Pulmonary artery endothelial cell (primary cell): ENCODE results near the gene GRK1. TPM values are rescaled to one million over a fixed set of nuclear protein-coding genes. Genes with fewer than 3 reads are reported as not detected.

Experiments used
- DNase-seq: peaks from one replicate; pipeline ENCODE4 v3.0.0-alpha.2; 2011; ENCODE audit warnings: low read depth, low spot score
- total RNA-seq: library from RNA; depleted of rRNA; stranded (reverse); fragments of >200 nt; gene quantifications from 2 replicates; pipeline ENCODE4 v1.2.3, GENCODE V29; 2014

The GRK1 gene
- total RNA-seq, 1 donor from 2014 or later: not detected

DNA sequence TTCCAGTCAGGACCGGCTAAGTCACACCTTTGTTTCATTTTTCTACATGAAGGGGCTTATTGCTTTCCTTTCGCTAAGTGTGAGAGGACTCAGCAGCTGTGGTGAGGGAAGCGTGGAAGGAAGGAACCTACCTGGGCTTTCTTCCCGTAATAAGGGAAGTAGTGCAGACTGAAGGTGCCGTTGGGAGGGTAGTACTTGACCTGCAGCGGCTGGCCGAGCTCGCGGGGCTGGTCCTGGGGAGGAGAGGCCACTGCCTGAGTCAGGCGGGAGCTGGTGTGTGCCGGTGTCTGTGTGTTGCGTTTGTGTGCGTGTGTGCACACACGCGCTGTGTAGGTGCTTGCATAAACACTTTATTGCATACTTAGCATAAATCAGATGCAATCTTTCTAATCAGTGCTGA lies 16.7 kb upstream of the GRK1 start:
- DNase-seq: no peak

DNA sequence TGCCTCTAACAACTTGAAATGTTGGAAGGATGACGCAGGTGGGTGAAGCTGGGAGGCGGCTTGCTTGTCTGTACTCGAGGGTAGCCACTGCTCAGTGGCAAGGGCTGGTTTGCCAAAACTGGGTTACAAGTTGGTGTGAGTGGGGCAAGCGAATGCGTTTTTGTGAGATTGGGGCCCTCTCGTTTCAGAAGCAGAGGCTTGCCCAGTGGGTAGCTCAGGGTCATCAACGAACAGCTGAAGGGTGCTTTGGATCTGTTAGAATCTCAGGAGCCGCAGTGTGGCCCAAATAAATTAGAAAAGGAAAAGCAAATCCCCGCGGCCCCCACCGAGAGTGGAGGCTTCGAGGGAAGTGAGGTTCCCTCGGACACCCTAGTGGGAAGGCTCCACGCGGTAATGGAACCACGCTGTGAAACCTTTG lies 16.3 kb upstream of the GRK1 start:
- no peak for DNase-seq

DNA sequence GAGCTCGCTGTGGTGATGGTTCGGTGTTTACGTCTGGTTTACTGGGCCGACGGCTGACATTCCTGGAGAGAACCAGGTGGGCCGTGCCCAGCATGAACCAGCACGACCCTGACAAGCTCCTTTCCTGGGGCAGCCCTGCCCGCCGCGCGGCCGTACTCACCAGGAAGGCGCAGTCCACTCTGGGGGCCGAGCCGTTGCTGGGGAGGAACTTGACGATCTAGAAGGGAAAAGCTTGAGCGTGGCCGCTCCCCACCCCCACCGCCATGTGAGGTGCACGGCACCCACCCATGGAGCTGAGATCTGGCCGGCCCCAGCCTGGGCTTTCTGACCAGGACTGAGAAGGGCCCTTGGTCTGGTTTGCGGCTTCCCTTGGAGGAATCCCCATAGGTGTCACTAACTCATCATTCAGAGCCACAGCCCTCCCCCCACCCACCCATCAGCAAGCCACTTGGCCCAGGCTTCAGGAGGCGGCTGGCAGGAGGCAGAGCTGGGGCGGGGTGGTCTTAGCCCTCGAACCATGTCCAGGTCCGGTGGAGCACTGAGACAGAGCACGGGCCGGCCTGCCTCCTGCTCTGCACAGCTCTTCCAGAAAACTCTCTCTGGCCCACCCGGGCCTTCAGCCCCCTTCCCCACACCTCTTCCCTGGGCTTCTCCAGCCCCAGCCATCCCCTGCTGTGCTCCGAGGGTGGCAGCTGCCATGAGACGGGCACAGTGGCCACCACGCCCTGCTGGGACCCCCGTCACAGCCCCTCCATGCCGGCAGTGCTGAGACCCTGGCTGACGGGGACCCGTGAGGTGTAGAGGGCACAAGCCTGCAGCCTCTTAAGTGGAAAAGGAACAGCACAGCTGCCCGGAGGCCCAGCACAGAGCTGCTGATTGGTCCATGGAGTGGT lies 15.3 kb upstream of the GRK1 start:
- no peak for DNase-seq

DNA sequence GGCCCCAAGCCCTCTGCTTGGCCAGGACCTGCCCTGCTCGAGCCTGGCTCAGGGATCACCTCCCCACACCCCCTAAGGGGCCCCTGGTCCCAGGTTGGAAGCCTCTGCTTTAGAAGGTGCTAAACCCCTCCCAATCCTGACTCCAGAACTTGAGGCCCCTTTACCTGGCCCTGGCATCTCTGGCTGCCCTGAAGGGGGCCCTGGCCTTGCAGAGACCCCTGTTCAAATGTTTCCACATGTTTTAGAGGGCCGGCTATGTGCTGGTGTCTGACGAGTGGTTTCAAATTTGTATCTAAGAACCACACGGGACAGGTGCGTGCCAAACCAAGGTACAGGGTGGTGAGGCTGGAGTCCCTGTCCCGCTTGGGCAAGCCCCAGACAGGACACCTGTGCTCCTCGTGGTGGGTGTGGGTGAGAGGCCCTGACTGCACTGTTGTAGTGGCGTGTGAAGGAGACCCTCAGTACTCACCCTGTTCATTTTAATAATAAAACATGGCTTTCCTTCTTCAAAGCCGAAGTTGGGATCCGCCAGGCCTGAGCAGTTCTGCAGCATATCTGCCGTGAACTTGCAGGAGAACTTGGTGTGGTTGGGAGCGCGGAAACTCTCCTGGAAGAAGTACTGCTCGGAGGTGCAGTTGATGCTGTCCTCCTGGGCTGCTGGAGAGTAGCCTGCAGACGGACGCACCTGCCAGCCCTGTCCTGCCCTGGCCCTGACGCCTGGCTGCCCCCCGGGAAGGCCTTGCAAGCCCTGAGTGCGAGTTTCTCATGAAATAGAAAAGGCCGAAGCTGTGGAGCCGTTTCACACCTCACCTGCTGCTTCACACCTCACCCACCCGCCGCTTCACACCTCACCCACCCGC lies 14.4 kb upstream of the GRK1 start:
- no peak for DNase-seq

DNA sequence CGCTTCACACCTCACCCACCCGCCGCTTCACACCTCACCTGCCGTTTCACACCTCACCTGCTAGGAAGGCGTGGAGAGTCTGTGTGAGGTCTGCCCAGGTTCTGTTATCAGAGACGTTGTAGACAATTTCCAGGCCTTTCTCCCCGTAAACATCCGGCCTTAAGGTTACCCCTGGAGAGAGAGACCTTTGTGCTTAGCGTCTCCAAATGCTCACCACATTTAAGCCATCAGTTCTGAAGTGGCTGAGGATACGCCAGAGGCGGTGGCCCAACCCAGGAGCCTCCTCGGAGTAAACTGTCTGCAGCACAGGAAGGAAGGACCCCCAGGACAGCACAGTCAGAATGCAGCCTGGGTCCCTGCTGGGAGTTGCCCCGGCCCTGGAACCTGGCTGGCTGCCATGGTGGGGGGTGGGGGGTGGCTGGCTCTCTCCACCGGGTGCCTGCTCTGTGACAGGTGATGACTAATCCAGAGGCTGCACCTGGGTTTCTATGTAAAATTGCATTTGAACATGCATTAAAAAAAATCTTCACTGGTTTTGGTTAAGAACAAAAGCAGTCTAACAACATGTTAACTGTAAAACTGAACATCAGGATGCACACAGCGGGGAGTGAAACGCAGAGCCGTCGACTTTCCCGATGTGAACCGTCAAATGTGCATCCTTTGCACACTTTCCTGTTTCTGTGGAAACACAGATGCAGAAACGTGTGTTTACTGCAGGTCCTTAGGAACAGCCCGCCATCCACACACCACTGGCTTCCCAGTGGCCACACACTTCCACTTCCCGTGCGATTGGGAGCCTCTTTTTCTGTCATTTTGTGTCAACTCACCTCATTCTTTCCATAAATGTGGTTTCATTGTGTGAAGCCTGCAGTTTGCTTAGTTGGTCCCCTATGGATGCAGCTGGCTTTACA lies 13.5 kb upstream of the GRK1 start:
- no peak for DNase-seq

DNA sequence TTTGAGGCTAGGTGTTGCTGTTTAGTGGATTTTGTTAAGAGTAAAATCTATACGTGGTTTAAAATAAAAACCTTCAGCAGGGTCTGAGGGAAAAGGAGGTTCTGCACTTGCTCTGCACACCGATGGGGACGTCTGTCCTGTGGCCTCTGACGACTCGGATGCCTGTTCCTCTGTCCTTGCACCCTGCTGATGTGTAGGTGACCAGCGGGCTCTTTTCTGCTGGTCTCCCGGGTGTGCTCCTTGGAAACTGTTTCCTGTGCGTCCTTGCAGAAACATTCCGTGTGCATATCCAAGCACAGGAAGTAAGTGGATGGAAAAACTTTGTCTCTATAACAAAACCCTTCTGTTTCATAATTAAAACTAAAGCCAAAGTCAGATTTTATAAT lies 12.9 kb upstream of the GRK1 start:
- DNase-seq: no peak

DNA sequence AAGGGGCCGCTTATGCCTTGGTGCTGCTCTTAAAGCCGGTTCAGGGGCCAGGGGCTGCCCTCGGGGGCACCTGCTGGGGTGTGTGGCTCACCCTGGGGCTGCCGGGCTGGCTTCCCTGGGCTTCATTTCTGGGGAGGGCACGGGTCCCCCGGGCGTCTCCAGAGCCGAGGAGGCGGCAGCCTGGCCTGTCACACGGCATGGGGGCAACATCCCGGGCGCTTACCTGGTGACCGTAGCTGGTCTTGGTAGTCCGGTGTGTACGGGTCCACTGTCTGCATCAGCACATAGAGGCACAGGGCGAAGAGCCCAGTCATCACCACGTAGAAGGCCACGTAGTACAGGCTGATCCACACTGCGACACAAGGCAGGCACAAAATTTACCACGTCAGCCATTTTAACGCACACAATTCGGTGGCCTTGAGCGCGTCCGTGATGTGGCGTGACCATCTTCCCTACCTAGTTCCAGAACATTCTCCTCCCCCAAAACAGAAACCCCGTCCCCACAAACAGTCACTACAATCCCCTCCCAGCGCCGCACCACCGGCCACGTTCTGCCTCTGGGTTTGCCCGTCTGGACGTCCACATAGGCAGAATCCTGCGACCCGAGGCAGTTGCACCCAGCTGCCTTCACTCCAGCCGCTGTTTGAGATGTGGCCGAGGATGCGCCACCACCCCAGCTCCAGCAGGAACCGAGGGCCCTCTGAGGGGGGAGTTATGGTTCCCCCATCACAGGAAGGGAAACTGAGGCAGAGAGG lies 12.3 kb upstream of the GRK1 start:
- no peak for DNase-seq

DNA sequence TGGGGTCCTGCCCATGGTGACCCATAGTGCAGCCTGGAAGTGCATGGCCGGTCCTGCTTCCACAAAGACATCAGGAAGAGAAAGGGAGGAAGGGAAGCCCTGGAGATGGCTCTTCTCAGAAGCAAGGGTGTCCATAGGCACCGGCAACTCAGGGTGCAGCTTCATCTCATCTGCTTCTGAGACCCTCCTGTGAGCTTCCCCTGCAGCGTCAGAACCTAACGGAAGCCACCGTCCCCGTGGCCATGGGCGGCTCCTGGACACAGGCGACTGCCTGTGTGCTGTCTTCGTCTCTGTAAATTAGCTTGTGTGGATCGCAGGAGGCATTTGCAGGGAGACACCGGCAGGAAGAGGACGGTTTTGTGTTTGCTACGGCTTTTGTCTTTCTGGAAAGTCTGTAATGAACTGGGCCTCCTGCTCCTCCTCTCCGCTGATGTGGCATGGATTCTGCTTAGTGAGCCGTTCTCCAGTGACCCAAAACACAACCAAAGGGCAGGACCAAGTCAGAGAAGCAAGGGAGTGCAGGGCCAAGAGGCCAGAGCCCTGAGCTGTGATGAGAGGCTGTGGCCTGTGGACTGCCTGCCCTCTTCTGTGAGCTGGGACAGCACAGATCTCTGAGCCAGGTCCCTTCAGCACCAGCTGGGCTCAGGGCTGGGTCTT lies 11.5 kb upstream of the GRK1 start:
- no peak for DNase-seq

DNA sequence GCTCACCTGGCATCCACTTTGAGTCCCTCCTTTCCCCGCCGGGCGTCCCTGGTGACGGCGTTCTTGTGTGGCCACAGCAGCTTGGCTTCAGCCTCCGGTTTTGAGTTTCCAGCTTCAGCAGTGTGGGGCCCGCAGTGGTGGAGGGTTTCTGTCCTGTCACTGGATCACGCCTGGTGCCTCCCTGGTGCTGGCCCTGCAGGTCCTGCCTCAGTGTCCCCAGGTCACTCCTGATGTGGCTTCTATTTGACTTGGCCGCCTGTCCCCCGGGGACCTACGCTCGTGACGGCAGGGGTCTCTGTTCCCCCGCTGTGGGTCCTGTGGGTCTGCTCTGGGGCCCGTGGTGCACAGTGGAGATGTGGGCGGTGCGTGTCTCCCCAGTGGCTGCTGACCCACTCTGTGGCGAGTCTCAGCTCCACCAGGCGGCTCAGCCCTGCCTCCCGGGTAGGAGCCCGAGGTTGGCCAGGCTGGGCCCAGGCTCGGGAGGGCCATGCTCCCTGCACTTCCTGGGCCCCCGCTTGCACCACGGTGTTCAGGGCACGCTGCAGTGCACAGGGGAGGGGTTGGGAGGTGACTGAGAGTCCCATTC lies 10.9 kb upstream of the GRK1 start:
- no peak for DNase-seq

DNA sequence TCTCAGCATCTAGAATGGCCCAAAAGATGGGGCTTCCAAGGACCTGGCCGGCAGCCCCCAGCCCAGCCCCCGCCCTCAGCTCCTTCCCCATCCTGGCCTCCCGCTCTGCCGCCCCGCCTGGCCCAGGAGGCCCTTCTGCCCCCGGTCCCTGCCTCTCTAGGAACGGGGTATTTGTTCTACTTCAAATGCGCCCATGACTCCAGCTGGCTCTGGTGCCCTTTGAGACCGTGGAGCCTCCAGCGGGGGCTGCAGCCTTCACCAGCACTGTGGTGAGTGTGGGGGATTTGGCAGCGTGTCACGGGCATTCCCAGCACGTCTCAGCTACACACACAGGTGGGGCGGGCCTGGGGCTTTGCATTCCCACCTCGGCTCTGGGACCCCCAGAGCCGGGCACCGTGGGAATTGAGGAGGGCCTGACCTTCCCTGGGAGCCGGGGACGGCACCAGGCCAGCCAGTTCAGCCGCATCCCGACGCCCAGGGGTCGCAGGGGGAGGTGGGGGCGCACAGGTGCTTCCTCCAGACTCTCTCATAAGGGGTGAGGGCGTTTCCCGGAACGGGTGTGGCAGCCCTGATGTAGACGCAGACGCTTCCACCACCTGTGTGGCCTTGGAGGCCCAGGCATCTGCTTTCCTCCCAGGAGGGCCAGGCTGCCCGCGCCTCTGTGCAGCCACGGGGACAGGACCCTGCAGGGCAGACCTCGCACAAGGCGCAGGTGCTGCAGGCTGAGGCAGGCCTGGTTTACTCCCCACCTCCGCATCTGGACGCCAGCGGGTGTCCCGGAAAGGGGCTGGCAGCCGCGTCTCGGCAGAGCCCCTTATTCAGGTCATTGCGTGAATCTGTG lies 10.0 kb upstream of the GRK1 start:
- no peak for DNase-seq

DNA sequence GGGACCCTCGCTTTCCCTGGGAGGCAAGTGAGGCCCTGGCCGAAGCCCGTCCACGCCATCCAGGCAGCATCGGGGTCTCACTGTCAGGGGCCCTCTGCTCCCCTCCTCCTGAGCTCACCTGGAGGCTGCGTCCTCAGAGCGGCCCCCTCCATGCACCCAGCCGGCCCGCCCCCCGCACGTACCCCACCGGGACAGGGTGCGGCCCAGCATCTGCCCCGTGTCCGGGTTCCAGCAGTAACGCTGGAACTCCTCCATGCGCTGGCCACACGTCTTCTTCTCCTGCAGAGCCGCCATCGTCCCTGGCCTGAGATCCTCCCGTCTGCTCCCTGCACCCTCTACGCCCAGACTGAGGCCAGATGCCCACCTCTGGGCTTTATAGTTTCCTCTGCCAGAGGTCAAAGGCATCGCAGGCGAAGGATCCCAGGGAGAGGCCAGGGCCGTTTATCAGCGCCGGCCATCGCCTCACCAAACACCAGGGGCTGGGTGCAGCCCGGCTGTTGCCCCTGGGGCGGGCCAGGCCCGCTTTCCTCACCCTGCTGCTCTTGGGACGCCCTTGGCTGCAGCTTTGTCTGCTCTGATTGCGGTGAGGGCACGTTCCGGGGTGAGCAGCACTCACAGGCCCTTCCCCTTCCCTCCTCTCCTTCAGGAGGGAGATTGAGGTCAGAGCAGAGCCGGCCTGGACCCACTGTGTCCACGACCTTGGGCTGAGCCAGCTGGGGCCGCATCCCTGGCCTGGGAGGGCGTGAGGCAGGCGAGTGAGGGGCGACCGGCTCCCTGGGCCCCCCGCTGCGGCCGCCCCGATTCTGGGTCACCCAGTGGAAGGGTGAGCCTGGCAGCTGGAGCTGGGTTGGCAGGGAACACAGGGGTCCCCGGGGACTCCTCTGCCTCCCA lies 8.9 kb upstream of the GRK1 start, which contains the start of gene ATP4B:
Gene ATP4B (minus strand): TSS at position 348 of the 891 bp plus-strand sequence. CDS start 54 bp downstream, at position 294.
- DNase-seq: no peak

DNA sequence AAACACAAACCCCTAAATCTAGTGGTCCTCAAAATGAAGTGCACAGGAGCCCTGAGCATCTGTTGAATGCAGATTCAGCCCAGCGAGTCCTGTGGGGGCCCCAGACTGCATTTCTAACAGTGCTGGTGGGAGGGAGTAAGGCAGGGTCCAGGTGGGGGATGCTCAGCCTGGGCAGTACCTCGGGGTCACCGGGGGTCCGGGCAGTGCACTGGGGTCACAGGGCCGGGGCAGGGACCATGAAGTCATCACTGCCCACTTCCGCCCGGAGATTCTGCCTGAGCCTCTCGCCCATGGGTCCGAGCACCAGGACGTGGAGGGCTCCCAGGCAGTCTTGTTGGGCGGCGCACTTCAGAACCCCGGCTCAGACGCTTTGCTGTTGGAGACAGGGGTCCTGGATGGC lies 8.2 kb upstream of the GRK1 start:
- no peak for DNase-seq

DNA sequence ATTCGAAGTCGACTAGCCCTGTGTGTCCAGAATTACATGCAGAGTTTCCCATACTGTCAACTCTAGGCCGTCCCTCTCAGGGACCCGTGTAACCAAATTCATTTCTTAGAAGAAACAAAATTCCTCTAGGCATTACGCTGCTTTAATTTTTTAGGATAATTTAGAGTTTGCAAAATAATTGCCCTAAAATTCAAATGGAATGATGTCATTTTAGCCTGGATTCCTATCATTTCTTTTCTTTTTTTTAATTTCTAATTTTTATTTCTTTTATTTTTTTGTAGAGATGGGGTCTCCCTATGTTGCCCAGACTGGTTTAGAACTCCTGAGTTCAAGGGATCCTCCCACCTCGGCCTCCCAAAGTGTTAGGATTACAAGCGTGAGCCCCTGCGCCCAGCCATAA lies 7.7 kb upstream of the GRK1 start:
- no peak for DNase-seq

DNA sequence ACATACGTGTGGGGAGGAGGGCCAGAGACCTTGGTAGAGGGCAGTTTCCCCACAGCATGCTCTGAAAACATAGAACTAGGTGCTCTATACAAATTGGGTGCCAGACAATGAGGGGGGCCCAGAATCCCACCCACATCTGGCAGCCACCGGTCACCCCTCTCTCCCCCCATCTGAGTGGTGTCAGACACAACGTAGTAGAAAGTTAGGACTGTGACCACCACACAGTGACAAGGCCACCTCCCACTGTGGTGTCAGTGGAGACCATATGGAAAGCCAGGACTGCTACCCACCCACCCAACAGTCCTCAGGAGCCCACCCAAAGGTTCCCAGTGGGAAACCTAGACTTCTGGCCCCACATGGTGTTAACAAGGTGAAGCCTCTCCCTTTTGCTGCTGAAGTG lies 7.0 kb upstream of the GRK1 start:
- no peak for DNase-seq

DNA sequence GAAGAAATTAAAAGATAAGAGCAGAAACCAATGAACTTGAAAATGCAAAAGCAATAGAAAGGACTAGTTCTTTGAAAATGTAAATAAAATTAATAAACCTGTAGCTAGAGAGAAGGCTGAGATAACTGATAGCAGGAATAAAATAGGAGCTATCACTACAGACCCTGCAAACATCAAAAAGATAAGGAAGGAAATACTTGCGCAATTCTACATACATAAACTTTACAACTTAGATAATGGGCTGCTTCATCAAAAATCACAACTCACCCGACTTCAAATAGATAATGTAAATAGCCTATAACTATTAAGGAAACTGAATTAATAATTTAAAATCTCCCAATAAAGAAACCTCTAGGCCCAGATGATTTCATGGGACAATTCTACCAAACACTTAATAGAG lies 5.5 kb upstream of the GRK1 start:
- DNase-seq: no peak

DNA sequence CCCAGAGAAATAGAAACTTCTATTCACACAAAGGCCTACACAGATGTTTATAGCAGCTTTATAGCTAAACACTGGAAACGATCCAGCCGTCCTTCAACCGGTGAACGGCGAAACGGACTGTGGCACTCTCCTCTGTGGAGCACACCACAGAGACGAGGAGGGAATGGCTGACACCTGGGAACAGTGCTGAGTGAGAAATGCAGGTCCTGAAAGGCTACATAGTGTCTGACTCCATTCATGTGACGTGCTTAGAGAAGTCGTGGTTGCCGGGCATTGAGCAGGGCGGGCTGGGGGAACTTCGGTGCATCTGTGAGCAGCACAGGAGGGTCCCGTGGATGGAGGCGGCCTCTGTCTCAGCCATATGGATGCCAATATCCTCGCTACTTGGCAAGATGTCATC lies 3.1 kb upstream of the GRK1 start:
- no peak for DNase-seq

DNA sequence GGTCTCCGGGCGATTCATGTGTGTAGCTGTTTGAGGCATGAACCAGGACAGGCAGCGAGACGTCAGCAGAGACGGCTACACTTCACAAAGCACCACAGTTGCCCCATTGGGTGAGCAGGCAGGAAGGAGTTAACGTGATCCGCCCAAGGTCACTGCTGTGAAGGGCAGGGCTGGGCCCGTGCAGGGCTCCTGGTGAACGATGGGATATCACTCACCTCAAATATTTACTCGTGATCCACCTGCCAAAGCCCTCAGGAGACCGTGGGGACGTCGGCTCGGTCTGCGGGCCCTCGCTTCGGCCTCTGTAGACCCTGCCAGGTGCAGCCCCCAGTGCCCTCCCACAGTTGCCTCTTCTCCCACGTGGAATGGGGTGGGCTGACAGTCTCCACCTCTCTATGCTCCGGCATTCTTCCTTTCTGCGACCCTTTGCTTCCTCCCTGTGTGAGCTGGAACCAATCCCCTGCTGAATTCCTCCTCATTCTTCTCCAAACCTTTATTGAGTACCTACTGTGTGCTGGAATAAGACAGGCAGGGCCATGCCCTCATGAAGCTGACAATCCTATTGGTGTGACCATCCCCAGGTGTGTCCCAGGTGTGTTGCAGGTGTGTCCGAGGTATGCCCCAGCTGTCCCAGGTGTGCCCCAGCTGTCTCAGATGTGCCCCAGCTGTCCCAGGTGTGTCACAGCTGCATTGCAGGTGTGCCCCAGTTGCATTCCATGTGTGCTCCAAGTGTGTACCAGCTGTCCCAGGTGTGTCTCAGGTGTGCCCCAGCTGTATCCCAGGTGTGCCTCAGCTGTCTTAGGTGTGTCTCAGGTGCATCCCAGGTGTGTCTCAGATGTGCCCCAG lies 2.0 kb upstream of the GRK1 start:
- no peak for DNase-seq
